ENCODE results near the gene RASL11A.
"Not testable (repeated sequence)": the region's sequence is repeated elsewhere in the genome, so short reads cannot be mapped to it uniquely, and the experiment has no call there.

Gene RASL11A

DNA sequence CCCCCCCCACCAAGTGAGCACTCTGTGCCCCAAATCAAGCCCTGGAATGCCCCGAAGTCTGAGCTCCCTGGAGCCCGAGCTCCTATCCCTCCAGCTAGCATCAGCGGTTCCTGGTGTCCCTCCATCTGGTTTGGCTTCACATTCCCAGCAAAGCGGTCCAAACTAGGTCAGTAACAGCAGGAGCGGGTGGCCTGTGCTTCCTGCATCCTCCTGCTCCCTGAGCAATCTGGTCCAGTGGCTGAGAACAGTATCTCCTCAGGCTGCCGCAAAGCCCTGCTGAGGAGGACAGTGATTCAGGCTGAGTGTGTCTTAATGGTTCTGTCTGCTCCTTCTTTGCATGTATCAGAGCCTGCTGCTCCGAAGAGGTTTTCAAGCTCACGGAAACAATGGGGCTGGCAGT is 25.9 kb downstream of the RASL11A start:
- Histone ChIP-seq H3K79me2 (ENCODE audit: low read length) (no peaks in the 10 kb centered on the region), H2AFZ (ENCODE audit: low read length) (no peak overlapping the region), H3K36me3 (replicated peaks; ENCODE audit: insufficient read depth, low read length) (no peaks in the 10 kb centered on the region), H3K9me3 (replicated peaks; ENCODE audit: insufficient read depth, low read length) (no peaks in the 10 kb centered on the region), H3K27me3 (replicated peaks; ENCODE audit: insufficient read depth, low read length) (no peaks in the 10 kb centered on the region), H3K9me2 (replicated peaks; ENCODE audit: insufficient read depth, low read length) (no peaks in the 10 kb centered on the region), H3F3A (ENCODE audit: insufficient read depth, low read length) (no peaks in the 10 kb centered on the region), H3K4me2 (ENCODE audit: low read depth, low read length) (no peak overlapping the region), H3K9ac (ENCODE audit: low read length) (no peak overlapping the region), H3K4me1 (ENCODE audit: low read length) (no peaks in the 10 kb centered on the region), H4K20me1 (ENCODE audit: insufficient read depth, low read length) (no peaks in the 10 kb centered on the region), H3K4me3 (ENCODE audit: low read length) (no peak overlapping the region), H3K27ac (ENCODE audit: low read length) (no peak overlapping the region)
- TF ChIP-seq EZH2 (optimal IDR thresholded peaks at IDR 0.05; ENCODE audit: low read depth, low read length): no peak
- TF ChIP-seq EZH2phosphoT487 (IDR thresholded peaks at IDR 0.05; ENCODE audit: low read length): no peak
- TF ChIP-seq, protein P1, sequence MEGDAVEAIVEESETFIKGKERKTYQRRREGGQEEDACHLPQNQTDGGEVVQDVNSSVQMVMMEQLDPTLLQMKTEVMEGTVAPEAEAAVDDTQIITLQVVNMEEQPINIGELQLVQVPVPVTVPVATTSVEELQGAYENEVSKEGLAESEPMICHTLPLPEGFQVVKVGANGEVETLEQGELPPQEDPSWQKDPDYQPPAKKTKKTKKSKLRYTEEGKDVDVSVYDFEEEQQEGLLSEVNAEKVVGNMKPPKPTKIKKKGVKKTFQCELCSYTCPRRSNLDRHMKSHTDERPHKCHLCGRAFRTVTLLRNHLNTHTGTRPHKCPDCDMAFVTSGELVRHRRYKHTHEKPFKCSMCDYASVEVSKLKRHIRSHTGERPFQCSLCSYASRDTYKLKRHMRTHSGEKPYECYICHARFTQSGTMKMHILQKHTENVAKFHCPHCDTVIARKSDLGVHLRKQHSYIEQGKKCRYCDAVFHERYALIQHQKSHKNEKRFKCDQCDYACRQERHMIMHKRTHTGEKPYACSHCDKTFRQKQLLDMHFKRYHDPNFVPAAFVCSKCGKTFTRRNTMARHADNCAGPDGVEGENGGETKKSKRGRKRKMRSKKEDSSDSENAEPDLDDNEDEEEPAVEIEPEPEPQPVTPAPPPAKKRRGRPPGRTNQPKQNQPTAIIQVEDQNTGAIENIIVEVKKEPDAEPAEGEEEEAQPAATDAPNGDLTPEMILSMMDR (IDR thresholded peaks at IDR 0.05; ENCODE audit: low read length): no peak
- DNase-seq: no peak

- no peaks in the 10 kb centered on the region for H3F3A ChIP-seq (ENCODE audit: insufficient read depth, low read length)
- no peak overlapping the region for H3K4me2 ChIP-seq (ENCODE audit: low read depth, low read length)
- DNase-seq: no peak
- no peaks in the 10 kb centered on the region for H3K9me3 ChIP-seq (replicated peaks; ENCODE audit: insufficient read depth, low read length)
- no peak overlapping the region for H3K9ac ChIP-seq (ENCODE audit: low read length)
- no peaks in the 10 kb centered on the region for H3K79me2 ChIP-seq (ENCODE audit: low read length)
- no peaks in the 10 kb centered on the region for H3K4me1 ChIP-seq (ENCODE audit: low read length)
- H3K36me3 ChIP-seq (replicated peaks; ENCODE audit: insufficient read depth, low read length): no peaks in the 10 kb centered on the region
- no peaks in the 10 kb centered on the region for H4K20me1 ChIP-seq (ENCODE audit: insufficient read depth, low read length)
- H3K4me3 ChIP-seq (ENCODE audit: low read length): no peak overlapping the region
- H3K27ac ChIP-seq (ENCODE audit: low read length): no peak overlapping the region
- no peak overlapping the region for H2AFZ ChIP-seq (ENCODE audit: low read length)
- no peaks in the 10 kb centered on the region for H3K9me2 ChIP-seq (replicated peaks; ENCODE audit: insufficient read depth, low read length)
- H3K27me3 ChIP-seq (replicated peaks; ENCODE audit: insufficient read depth, low read length): no peaks in the 10 kb centered on the region
- TF ChIP-seq EZH2 (optimal IDR thresholded peaks at IDR 0.05; ENCODE audit: low read depth, low read length) (no peak), EZH2phosphoT487 (IDR thresholded peaks at IDR 0.05; ENCODE audit: low read length) (no peak)
- TF ChIP-seq, protein P1 (IDR thresholded peaks at IDR 0.05; ENCODE audit: low read length): no peak
Observed at GRCh38 chr13:27298849-27299248, 28.2 kb downstream of the RASL11A start.

- not testable (repeated sequence) for H3K9ac ChIP-seq (ENCODE audit: low read length); H3F3A ChIP-seq (ENCODE audit: insufficient read depth, low read length); H3K4me3 ChIP-seq (ENCODE audit: low read length); H2AFZ ChIP-seq (ENCODE audit: low read length); H3K4me1 ChIP-seq (ENCODE audit: low read length); H3K9me2 ChIP-seq (replicated peaks; ENCODE audit: insufficient read depth, low read length); H3K9me3 ChIP-seq (replicated peaks; ENCODE audit: insufficient read depth, low read length); DNase-seq; H4K20me1 ChIP-seq (ENCODE audit: insufficient read depth, low read length); H3K27ac ChIP-seq (ENCODE audit: low read length); H3K36me3 ChIP-seq (replicated peaks; ENCODE audit: insufficient read depth, low read length); H3K27me3 ChIP-seq (replicated peaks; ENCODE audit: insufficient read depth, low read length); H3K79me2 ChIP-seq (ENCODE audit: low read length); H3K4me2 ChIP-seq (ENCODE audit: low read depth, low read length)
Observed at GRCh38 chr13:27300406-27300805, 29.8 kb downstream of the RASL11A start.

GRCh38 chr13:27300941-27301586 is 30.4 kb downstream of the RASL11A start:
- Histone ChIP-seq H3F3A (ENCODE audit: insufficient read depth, low read length) (no peaks in the 10 kb centered on the region), H3K4me2 (ENCODE audit: low read depth, low read length) (no peak overlapping the region), H3K9ac (ENCODE audit: low read length) (no peak overlapping the region), H3K4me3 (ENCODE audit: low read length) (no peak overlapping the region), H3K4me1 (ENCODE audit: low read length) (no peaks in the 10 kb centered on the region), H3K27ac (ENCODE audit: low read length) (no peak overlapping the region), H3K27me3 (replicated peaks; ENCODE audit: insufficient read depth, low read length) (no peaks in the 10 kb centered on the region), H3K9me3 (replicated peaks; ENCODE audit: insufficient read depth, low read length) (no peaks in the 10 kb centered on the region), H2AFZ (ENCODE audit: low read length) (no peak overlapping the region), H3K36me3 (replicated peaks; ENCODE audit: insufficient read depth, low read length) (no peaks in the 10 kb centered on the region), H3K9me2 (replicated peaks; ENCODE audit: insufficient read depth, low read length) (no peaks in the 10 kb centered on the region), H4K20me1 (ENCODE audit: insufficient read depth, low read length) (no peaks in the 10 kb centered on the region), H3K79me2 (ENCODE audit: low read length) (no peaks in the 10 kb centered on the region)
- DNase-seq: no peak
- TF ChIP-seq EZH2phosphoT487 (IDR thresholded peaks at IDR 0.05; ENCODE audit: low read length): no peak
- no peak for TF ChIP-seq EZH2 (optimal IDR thresholded peaks at IDR 0.05; ENCODE audit: low read depth, low read length)
- TF ChIP-seq, protein P1 (IDR thresholded peaks at IDR 0.05; ENCODE audit: low read length): no peak
